GM19328 (cell line): ENCODE results near the gene IPO9.
"Not testable (repeated sequence)": the region's sequence is repeated elsewhere in the genome, so short reads cannot be mapped to it uniquely, and the experiment has no call there.

Source experiments
- ATAC-seq: cut with Tn5 transposase; IDR thresholded peaks from one replicate; pipeline ENCODE4 v1.9.1; 2021; ENCODE audit warnings: mild to moderate bottlenecking, moderate library complexity; ENCODE audit not compliant: unreplicated experiment

IPO9 gene

DNA sequence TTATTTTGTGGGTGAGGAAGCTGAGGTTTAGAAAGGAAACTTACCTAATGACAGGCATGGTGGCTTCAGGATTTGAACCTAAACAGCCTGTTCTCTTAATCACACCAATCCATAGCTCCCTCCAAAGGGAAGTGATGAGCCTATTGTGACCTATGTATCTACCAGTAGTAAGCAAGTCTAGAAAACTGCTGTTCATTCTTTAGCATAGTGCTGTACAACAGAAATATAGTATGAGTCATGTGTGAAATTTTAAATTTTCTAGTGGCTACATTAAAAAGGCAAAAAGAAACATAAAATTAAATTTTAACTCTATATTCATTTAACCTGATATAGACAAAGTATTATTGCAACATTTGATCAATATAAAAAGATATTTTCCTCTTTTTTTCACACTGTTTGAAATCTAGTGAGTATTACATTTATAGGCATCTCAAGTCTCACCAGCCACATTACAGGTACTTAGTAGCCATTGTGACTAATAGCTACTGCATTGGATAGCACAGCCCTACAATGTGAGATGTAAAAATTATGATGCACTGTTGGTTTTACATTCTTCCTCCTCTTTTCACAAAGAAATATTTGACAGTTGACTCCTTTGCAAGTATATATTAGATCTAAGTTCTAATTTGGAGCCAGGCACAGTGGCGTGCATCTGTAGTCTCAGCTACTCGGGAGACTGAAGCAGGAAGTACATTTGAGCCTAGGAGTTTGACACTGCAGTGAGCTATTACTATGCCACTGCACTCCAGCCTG lies 16.6 kb downstream of the IPO9 start:
- no peak for ATAC-seq

- no peak for ATAC-seq
Measured at GRCh38 chr1:201847150-201847549, 18.2 kb downstream of the IPO9 start.

DNA sequence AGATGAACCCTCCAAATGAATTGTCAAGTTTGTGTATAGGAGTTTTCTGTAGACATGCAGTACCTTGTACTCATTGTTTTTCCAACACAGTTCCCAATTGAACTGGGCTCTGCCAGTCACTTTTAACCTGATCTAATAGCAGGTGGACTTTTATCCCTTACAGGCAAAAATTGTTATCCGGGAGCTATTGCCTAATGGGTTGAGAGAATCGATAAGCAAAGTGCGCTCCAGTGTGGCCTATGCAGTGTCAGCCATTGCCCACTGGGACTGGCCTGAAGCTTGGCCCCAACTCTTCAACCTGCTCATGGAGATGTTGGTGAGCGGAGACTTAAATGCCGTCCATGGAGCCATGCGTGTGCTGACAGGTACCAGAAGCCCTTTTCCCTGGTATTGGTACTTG lies 19.3 kb downstream of the IPO9 start:
- no peak for ATAC-seq

DNA sequence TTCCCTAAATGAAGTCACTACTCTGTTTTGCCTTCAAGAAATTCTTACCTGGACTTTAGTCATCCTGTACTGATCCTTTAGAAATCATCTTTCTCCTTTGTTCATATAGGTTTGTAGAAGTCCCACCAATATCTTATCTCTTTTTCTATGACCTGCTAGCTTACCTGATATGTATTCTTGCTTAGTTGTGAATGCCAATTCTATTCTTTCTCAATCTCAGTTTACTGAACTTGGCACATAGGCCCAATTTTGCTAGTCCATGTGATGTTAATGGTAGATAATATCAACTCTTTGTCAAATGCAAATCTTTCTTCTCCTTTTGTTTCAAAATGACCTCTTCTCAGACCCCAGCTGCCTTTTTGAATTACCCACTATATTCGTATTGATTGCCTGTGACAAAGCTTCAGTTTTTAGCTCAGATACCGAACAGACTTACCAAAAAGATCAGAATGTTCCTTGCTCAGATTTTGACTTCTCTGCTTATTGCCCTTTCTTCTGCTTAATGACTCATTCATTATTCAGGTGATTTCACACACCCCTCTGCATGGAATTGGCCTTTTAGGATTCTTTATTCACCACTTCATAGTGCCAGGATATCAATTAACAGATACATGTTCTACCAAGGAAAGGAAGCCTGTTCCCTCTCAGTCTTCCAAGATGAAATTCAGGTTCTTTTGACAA lies 20.6 kb downstream of the IPO9 start:
- no peak for ATAC-seq

DNA sequence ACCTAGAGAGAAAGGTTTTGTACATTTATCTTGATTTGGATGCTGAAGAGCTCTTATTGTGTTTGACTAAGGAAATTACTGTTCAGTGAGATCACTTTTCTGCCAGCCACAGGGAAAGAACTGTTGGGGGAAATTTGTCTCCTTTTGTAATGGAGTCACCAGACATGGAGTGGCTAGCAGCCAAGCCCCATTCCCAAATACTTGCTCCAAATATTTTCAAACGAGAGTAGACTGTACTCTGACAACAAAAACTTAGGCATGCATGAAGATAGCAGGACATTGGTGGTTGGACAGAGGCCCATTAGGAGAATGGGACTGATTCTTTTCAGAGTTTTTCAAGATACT lies 21.1 kb downstream of the IPO9 start:
- ATAC-seq = no peak

- no peak for ATAC-seq
Measured at GRCh38 chr1:201851949-201852348, 23.0 kb downstream of the IPO9 start.

- ATAC-seq = not testable (repeated sequence)
Measured at GRCh38 chr1:201856722-201857121, 27.8 kb downstream of the IPO9 start.

GRCh38 chr1:201859424-201859823 lies 30.5 kb downstream of the IPO9 start:
- no peak for ATAC-seq

- ATAC-seq = no peak
Measured at GRCh38 chr1:201861448-201861847, 32.5 kb downstream of the IPO9 start.

- no peak for ATAC-seq
Measured at GRCh38 chr1:201870397-201870796, 41.4 kb downstream of the IPO9 start.

DNA sequence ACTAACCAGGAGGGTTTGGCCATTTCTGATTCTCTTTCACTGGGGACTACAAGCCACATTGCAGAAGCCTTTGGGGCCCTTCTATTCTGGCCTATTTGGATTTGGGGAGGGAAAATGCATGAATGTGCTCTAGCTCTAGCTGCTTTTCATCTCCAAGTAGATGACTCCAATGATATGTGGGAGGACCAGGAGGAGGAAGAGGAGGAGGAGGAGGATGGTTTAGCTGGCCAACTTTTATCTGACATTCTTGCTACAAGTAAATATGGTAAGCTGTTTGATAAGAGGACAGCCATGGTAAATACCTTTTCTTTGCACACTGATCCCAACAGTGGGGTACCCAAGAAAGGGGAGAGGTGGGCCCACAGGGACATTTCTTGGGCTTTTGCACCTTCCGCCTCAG lies 45.7 kb downstream of the IPO9 start:
- ATAC-seq = no peak

- ATAC-seq = no peak
Measured at GRCh38 chr1:201876148-201876818, 47.3 kb downstream of the IPO9 start.

GRCh38 chr1:201877877-201878401 lies 49.0 kb downstream of the IPO9 start:
- no peak for ATAC-seq

DNA sequence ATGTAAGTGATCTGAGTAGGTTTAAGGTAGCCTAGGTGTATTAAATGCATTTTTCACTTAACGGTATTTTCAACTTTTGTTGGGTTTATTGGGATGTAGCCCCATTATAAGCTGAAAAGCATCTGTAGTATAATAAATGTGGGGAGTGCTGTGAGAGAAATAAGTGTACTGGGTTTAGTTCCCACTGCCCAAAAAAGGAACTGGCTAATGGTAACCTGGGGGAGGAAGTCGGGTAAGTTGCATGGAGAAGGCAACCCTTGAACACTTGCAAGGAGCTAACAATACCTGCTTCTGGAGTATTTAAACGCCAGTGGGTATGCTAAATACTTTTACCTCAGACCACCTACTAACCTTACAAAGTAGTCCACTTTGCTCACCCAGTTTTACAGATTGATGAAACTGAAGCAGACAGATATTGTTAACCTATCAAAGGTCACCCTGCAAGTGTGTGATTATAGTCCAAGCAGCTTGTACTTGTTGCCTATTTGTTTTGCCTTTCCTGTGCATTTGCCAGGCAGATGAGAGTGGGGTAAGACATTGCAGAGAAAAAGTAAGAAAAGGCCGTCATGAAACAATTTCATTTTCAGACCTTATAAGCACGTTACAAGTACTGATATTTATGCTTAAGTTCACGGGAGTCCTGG lies 52.1 kb downstream of the IPO9 start:
- ATAC-seq = no peak

- ATAC-seq = no peak
Measured at GRCh38 chr1:201881617-201882016, 52.7 kb downstream of the IPO9 start.

DNA sequence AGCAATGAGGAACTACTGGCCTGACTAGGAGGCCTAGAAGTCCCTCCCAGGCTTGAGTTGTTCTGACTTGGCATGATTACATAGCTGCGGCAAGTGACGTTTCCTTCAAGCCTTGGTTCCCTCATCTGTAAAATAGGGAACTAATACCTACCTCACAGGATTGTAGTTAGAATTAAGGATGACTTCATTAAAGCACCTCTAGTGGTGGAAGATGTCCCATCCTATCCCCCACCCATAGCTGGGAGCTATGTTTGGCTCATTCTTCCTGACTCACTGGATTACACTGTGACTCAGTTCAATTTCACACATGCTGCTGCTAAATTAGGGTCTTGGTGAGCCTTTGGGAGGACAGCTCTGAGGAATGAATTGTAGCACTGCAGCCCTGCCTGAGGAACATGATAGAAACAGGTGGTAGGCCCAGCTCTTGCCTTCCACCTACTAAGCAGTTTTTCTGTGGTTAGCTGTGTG lies 53.7 kb downstream of the IPO9 start:
- ATAC-seq = no peak

DNA sequence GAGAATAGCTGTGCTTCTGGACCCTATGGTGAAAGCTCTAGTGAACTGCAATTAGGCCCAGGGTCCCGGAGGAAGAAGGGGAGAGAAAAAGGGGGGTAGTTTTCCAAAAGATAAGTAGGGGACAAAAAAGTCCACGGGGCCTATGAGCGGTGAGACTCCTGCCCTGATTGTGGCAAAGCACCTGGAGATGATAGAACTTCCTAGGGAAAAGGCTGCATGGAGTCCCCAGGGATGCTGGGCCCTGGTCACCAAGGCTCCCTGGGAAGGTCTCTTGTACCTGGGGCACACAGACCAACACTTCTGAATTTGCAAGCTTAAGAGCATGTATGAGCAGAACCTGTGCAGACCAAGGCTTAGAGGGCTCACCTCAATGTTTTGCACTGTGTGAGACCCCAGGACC lies 54.3 kb downstream of the IPO9 start:
- no peak for ATAC-seq

GRCh38 chr1:201883786-201884185 lies 54.8 kb downstream of the IPO9 start:
- ATAC-seq = no peak

- no peak for ATAC-seq
Measured at GRCh38 chr1:201884425-201884824, 55.5 kb downstream of the IPO9 start.

GRCh38 chr1:201885531-201886075 lies 56.6 kb downstream of the IPO9 start:
- ATAC-seq = no peak
